ENCODE results near the gene BRD8.
"Not testable (repeated sequence)": the region's sequence is repeated elsewhere in the genome, so short reads cannot be mapped to it uniquely, and the experiment has no call there.

Gene BRD8

GRCh38 chr5:138160706-138161105, 17.7 kb downstream of the BRD8 start:
- Histone ChIP-seq H3K4me1 (ENCODE audit: control insufficient read depth in 1 of 2, insufficient read depth in 2 of 2, low read length in 2 of 2) (no peaks in the 10 kb centered on the region), H3K27me3 (ENCODE audit: control insufficient read depth in 1 of 2, insufficient read depth in 2 of 2, low read length in 2 of 2) (no peaks in the 10 kb centered on the region), H3K27ac (ENCODE audit: low read depth, low read length) (no peak overlapping the region), H3K4me3 (ENCODE audit: low read depth in 1 of 2, low read length in 2 of 2) (no peak overlapping the region), H3K9me3 (ENCODE audit: control insufficient read depth in 1 of 2, low read length in 2 of 2) (no peaks in the 10 kb centered on the region), H3K9ac (ENCODE audit: low read depth in 1 of 2, low read length in 2 of 2) (no peak overlapping the region), H3K36me3 (ENCODE audit: control insufficient read depth in 1 of 2, insufficient read depth in 2 of 2, low read length in 2 of 2) (peaks cover 71 to 90% of the 10 kb centered on the region in 2 donors)

- H3K27me3 ChIP-seq (ENCODE audit: control insufficient read depth in 1 of 2, insufficient read depth in 2 of 2, low read length in 2 of 2), result no peaks in the 10 kb centered on the region
- no peak overlapping the region for H3K27ac ChIP-seq (ENCODE audit: low read depth, low read length)
- H3K4me3 ChIP-seq (ENCODE audit: low read depth in 1 of 2, low read length in 2 of 2), result no peak overlapping the region
- no peaks in the 10 kb centered on the region for H3K9me3 ChIP-seq (ENCODE audit: control insufficient read depth in 1 of 2, low read length in 2 of 2)
- no peak overlapping the region for H3K9ac ChIP-seq (ENCODE audit: low read depth in 1 of 2, low read length in 2 of 2)
- peaks cover 61 to 80% of the 10 kb centered on the region in 2 donors for H3K36me3 ChIP-seq (ENCODE audit: control insufficient read depth in 1 of 2, insufficient read depth in 2 of 2, low read length in 2 of 2)
- no peaks in the 10 kb centered on the region for H3K4me1 ChIP-seq (ENCODE audit: control insufficient read depth in 1 of 2, insufficient read depth in 2 of 2, low read length in 2 of 2)
Measured at GRCh38 chr5:138159666-138160065, 18.8 kb downstream of the BRD8 start.

- no peaks in the 10 kb centered on the region for H3K4me1 ChIP-seq (ENCODE audit: control insufficient read depth in 1 of 2, insufficient read depth in 2 of 2, low read length in 2 of 2)
- no peak overlapping the region for H3K9ac ChIP-seq (ENCODE audit: low read depth in 1 of 2, low read length in 2 of 2)
- H3K36me3 ChIP-seq (ENCODE audit: control insufficient read depth in 1 of 2, insufficient read depth in 2 of 2, low read length in 2 of 2), result peaks cover 42 to 59% of the 10 kb centered on the region in 2 donors
- H3K4me3 ChIP-seq (ENCODE audit: low read depth in 1 of 2, low read length in 2 of 2), result no peak overlapping the region
- H3K27me3 ChIP-seq (ENCODE audit: control insufficient read depth in 1 of 2, insufficient read depth in 2 of 2, low read length in 2 of 2), result no peaks in the 10 kb centered on the region
- no peaks in the 10 kb centered on the region for H3K9me3 ChIP-seq (ENCODE audit: control insufficient read depth in 1 of 2, low read length in 2 of 2)
- no peak overlapping the region for H3K27ac ChIP-seq (ENCODE audit: low read depth, low read length)
Measured at GRCh38 chr5:138157626-138158025, 20.8 kb downstream of the BRD8 start.

GRCh38 chr5:138155977-138156376, 22.5 kb downstream of the BRD8 start:
- peaks cover 32 to 43% of the 10 kb centered on the region in 2 donors for H3K36me3 ChIP-seq (ENCODE audit: control insufficient read depth in 1 of 2, insufficient read depth in 2 of 2, low read length in 2 of 2)

GRCh38 chr5:138149530-138149929, 28.9 kb downstream of the BRD8 start:
- Histone ChIP-seq H3K4me3 (ENCODE audit: low read depth in 1 of 2, low read length in 2 of 2) (no peak overlapping the region), H3K27me3 (ENCODE audit: control insufficient read depth in 1 of 2, insufficient read depth in 2 of 2, low read length in 2 of 2) (no peaks in the 10 kb centered on the region), H3K4me1 (ENCODE audit: control insufficient read depth in 1 of 2, insufficient read depth in 2 of 2, low read length in 2 of 2) (no peaks in the 10 kb centered on the region), H3K9me3 (ENCODE audit: control insufficient read depth in 1 of 2, low read length in 2 of 2) (no peaks in the 10 kb centered on the region), H3K36me3 (ENCODE audit: control insufficient read depth in 1 of 2, insufficient read depth in 2 of 2, low read length in 2 of 2) (no peaks in the 10 kb centered on the region), H3K27ac (ENCODE audit: low read depth, low read length) (no peak overlapping the region), H3K9ac (ENCODE audit: low read depth in 1 of 2, low read length in 2 of 2) (no peak overlapping the region)

More at GRCh38 chr5:138155977-138156376, 22.5 kb downstream of the BRD8 start:
- not testable (repeated sequence) for H3K9me3 ChIP-seq (ENCODE audit: control insufficient read depth in 1 of 2, low read length in 2 of 2); H3K27ac ChIP-seq (ENCODE audit: low read depth, low read length); H3K4me1 ChIP-seq (ENCODE audit: control insufficient read depth in 1 of 2, insufficient read depth in 2 of 2, low read length in 2 of 2); H3K4me3 ChIP-seq (ENCODE audit: low read depth in 1 of 2, low read length in 2 of 2); H3K27me3 ChIP-seq (ENCODE audit: control insufficient read depth in 1 of 2, insufficient read depth in 2 of 2, low read length in 2 of 2); H3K9ac ChIP-seq (ENCODE audit: low read depth in 1 of 2, low read length in 2 of 2)

GRCh38 chr5:138148811-138149210, 29.6 kb downstream of the BRD8 start:
- Histone ChIP-seq H3K9me3 (ENCODE audit: control insufficient read depth in 1 of 2, low read length in 2 of 2) (no peaks in the 10 kb centered on the region), H3K4me1 (ENCODE audit: control insufficient read depth in 1 of 2, insufficient read depth in 2 of 2, low read length in 2 of 2) (no peaks in the 10 kb centered on the region), H3K27me3 (ENCODE audit: control insufficient read depth in 1 of 2, insufficient read depth in 2 of 2, low read length in 2 of 2) (no peaks in the 10 kb centered on the region), H3K4me3 (ENCODE audit: low read depth in 1 of 2, low read length in 2 of 2) (no peak overlapping the region), H3K27ac (ENCODE audit: low read depth, low read length) (no peak overlapping the region), H3K9ac (ENCODE audit: low read depth in 1 of 2, low read length in 2 of 2) (no peak overlapping the region), H3K36me3 (ENCODE audit: control insufficient read depth in 1 of 2, insufficient read depth in 2 of 2, low read length in 2 of 2) (no peaks in the 10 kb centered on the region)

- not testable (repeated sequence) for H3K27me3 ChIP-seq (ENCODE audit: control insufficient read depth in 1 of 2, insufficient read depth in 2 of 2, low read length in 2 of 2); H3K27ac ChIP-seq (ENCODE audit: low read depth, low read length); H3K4me1 ChIP-seq (ENCODE audit: control insufficient read depth in 1 of 2, insufficient read depth in 2 of 2, low read length in 2 of 2); H3K9ac ChIP-seq (ENCODE audit: low read depth in 1 of 2, low read length in 2 of 2); H3K9me3 ChIP-seq (ENCODE audit: control insufficient read depth in 1 of 2, low read length in 2 of 2); H3K36me3 ChIP-seq (ENCODE audit: control insufficient read depth in 1 of 2, insufficient read depth in 2 of 2, low read length in 2 of 2); H3K4me3 ChIP-seq (ENCODE audit: low read depth in 1 of 2, low read length in 2 of 2)
Measured at GRCh38 chr5:138143578-138143977, 34.9 kb downstream of the BRD8 start.

GRCh38 chr5:138141734-138142133, 36.7 kb downstream of the BRD8 start:
- peaks cover 0 to 6% of the 10 kb centered on the region in 2 donors for H3K4me1 ChIP-seq (ENCODE audit: control insufficient read depth in 1 of 2, insufficient read depth in 2 of 2, low read length in 2 of 2)
- no peak overlapping the region for H3K27ac ChIP-seq (ENCODE audit: low read depth, low read length)
- no peaks in the 10 kb centered on the region for H3K36me3 ChIP-seq (ENCODE audit: control insufficient read depth in 1 of 2, insufficient read depth in 2 of 2, low read length in 2 of 2)
- H3K9me3 ChIP-seq (ENCODE audit: control insufficient read depth in 1 of 2, low read length in 2 of 2), result no peaks in the 10 kb centered on the region
- H3K27me3 ChIP-seq (ENCODE audit: control insufficient read depth in 1 of 2, insufficient read depth in 2 of 2, low read length in 2 of 2), result no peaks in the 10 kb centered on the region
- H3K4me3 ChIP-seq (ENCODE audit: low read depth in 1 of 2, low read length in 2 of 2), result no peak overlapping the region
- no peak overlapping the region for H3K9ac ChIP-seq (ENCODE audit: low read depth in 1 of 2, low read length in 2 of 2)

- Histone ChIP-seq H3K27ac (ENCODE audit: low read depth, low read length) (no peak overlapping the region), H3K9me3 (ENCODE audit: control insufficient read depth in 1 of 2, low read length in 2 of 2) (no peaks in the 10 kb centered on the region), H3K27me3 (ENCODE audit: control insufficient read depth in 1 of 2, insufficient read depth in 2 of 2, low read length in 2 of 2) (no peaks in the 10 kb centered on the region), H3K9ac (ENCODE audit: low read depth in 1 of 2, low read length in 2 of 2) (no peak overlapping the region), H3K36me3 (ENCODE audit: control insufficient read depth in 1 of 2, insufficient read depth in 2 of 2, low read length in 2 of 2) (no peaks in the 10 kb centered on the region), H3K4me1 (ENCODE audit: control insufficient read depth in 1 of 2, insufficient read depth in 2 of 2, low read length in 2 of 2) (peaks cover 0 to 6% of the 10 kb centered on the region in 2 donors), H3K4me3 (ENCODE audit: low read depth in 1 of 2, low read length in 2 of 2) (no peak overlapping the region)
Measured at GRCh38 chr5:138140268-138140667, 38.2 kb downstream of the BRD8 start.

- Histone ChIP-seq H3K36me3 (ENCODE audit: control insufficient read depth in 1 of 2, insufficient read depth in 2 of 2, low read length in 2 of 2) (no peaks in the 10 kb centered on the region), H3K4me3 (ENCODE audit: low read depth in 1 of 2, low read length in 2 of 2) (peak overlapping the region in 1 of 2 donors; percentile 60), H3K9me3 (ENCODE audit: control insufficient read depth in 1 of 2, low read length in 2 of 2) (no peaks in the 10 kb centered on the region), H3K27me3 (ENCODE audit: control insufficient read depth in 1 of 2, insufficient read depth in 2 of 2, low read length in 2 of 2) (no peaks in the 10 kb centered on the region), H3K27ac (ENCODE audit: low read depth, low read length) (no peak overlapping the region), H3K9ac (ENCODE audit: low read depth in 1 of 2, low read length in 2 of 2) (no peak overlapping the region), H3K4me1 (ENCODE audit: control insufficient read depth in 1 of 2, insufficient read depth in 2 of 2, low read length in 2 of 2) (peaks cover 0 to 6% of the 10 kb centered on the region in 2 donors)
Measured at GRCh38 chr5:138139781-138140090, 38.7 kb downstream of the BRD8 start.
